ENCODE measurements around the gene NCOA3.

Gene NCOA3

GRCh38 chr20:47680804-47681529 lies 179.3 kb downstream of the NCOA3 start:
- no peak for DNase-seq (ENCODE audit: low read depth)

- no peak for DNase-seq (ENCODE audit: low read depth)
Observed at GRCh38 chr20:47682028-47682783, 180.5 kb downstream of the NCOA3 start.

DNA sequence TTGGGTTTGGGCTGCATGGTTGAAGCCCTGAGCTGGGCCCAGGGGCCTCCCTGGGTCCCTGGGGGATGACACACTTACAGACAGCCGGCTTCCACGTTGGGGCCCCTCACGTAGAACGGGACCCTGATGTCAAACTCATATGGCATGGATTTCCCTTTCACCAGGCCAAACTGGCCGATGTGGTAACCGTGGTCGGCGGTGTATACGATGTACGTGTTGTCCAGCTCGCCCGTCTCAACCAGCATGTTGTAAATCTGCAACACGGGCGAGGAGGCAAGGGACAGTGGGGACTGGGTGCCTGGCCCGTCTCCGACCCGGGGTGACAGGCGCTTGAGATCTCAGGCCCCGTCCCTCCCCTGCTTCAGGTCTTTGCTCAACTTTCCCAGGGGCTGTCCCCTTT lies 181.2 kb downstream of the NCOA3 start:
- no peak for DNase-seq (ENCODE audit: low read depth)

- no peak for DNase-seq (ENCODE audit: low read depth)
Observed at GRCh38 chr20:47684306-47685080, 182.8 kb downstream of the NCOA3 start.

GRCh38 chr20:47686545-47686944 lies 184.9 kb downstream of the NCOA3 start:
- DNase-seq (ENCODE audit: low read depth) = no peak

DNA sequence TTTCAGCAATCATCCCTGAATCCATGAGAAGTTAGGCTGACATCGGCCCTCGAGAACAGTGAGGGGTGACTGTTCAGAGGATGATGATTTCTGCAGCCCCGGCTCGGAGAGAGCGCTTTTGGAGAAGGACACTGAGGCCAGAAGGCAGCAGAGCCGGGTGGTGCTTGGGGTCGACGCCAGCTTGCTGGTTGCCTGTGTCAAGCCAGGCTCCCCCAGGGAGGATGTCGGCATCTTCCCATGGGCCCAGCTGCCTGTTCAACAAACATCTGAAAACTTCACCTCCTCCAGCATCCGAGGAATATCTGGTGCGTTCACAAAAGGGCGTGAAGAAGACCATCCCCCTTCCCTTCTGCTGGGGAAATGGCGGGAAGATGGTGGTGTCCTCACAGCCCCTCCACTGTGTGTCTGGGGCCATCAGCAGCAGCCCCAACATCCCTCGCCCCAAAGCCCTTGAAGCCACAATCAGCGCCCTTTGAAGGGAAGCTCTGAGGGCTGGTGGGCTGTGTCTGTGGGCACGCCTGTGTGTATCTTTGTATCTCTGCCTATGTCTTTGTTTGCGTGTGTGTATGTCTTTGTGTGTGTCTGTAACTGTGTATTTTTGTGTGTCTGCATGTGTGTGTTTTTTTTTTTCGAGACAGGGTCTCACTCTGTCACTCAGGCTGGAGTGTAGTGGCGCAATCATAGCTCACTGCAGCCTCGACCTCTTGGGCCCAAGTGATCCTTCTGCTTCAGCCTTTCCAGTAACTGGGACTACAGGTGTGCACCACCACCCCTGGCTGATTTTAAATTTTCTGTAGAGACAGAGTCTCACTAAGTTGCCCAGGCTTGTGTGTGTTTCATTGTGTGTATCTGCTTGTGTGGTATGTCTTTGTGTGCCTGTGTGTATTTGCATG lies 185.7 kb downstream of the NCOA3 start:
- DNase-seq (ENCODE audit: low read depth) = no peak

DNA sequence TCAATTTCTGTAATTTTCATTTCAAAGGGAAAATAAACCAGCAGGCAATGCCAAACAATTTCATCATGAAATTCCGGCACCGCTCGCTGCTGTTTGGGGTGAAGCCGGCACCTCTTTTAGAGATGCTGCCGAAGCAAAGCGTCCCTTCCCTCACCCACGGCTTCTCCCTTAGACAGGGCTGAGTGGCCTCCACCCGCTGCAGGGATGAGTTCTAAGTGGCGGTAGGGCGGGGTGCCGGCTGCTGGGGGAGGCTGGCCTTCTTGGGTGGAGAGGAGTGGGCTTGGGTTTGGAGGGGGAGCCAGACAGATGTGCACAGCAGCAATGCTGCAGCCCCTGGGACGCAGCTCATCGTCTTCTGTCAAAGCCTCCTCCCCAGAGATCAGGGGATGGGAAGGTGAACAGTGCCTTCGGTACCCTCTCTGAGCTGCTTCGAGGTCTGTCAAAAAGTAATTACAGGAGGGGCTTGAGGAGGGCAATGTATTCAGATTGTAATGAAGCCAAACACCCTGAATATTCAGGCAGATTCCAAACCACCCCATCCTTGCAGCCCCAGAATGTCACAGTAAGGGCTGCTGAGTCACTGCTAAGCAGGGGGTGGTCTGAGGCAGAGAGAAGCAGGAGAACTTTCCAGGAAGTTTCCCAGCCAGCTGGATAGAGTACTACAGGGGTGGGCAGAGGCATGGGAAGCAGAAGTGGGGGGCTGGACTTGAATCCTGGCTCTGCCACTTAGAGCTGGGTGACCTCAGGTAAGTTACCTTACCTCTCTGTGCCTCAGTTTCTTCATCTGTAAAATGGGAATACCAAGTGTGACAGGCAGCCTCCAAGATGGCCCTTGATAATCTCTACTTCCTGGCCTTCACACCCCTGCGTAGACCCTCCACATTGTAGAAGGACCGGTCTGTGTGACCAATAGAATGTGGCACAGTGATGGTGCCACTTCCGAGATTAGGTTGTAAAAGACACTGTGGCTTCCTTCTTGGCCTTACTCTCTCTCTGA lies 187.0 kb downstream of the NCOA3 start:
- no peak for DNase-seq (ENCODE audit: low read depth)

GRCh38 chr20:47689731-47690130 lies 188.0 kb downstream of the NCOA3 start:
- DNase-seq (ENCODE audit: low read depth) = no peak

DNA sequence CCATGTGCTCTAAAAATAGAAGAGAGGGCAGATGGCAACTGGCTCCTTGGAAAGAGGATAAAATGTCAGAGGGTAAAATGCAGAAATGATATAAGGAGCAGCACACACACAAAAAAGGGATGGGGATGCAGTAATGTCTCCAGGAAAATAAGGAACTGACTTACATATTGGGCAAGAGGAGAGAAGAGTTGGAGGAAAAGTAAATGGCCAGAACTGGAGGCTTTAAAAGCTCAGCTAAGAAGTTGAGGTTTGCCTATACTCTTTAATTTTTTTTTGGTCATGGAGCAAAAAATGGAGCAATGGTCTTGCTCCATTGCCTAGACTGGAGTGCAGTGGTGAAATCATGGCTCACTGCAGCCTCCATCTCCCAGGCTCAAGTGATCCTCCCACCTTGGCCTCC lies 189.9 kb downstream of the NCOA3 start:
- DNase-seq (ENCODE audit: low read depth) = no peak

DNA sequence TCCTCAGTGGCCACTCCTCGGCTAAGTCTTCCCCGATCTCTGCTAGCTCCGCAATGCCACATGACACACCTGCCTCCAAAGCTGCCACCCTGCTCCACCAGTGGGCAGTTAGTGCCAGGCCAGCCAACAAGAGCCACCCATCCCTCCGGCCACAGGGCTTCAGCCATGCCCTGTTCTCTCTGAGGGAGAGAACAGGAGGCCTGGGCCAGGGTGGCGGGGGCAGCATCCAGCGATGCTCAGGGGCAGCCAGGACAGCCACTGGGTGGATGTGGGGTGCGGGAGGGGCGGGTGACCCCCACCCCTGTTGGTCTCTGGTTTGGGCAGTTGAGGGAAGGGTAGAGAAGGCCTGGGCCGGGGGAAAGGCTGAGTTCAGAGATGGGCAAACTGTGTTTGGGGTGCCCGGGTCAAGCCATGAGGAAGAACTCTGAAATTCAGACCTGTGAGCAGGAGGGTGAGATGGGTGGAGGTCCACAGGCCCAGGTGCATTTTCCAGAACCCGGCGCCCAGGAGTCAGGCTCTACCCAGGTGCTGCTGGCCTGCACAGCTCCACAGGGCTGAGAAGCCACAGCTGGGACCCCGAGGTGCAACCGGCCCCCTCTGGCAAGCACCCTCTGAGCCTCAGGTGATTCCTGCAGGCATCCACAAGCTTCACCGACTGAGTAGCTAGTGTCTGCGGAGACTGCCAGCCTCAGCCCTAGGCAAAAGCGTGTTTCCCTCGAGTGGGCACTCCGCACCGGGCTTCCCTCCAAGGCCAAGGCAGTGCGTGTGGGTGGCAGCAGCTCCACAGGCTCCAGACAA lies 192.5 kb downstream of the NCOA3 start:
- DNase-seq (ENCODE audit: low read depth) = no peak

- no peak for DNase-seq (ENCODE audit: low read depth)
Observed at GRCh38 chr20:47696856-47697255, 195.2 kb downstream of the NCOA3 start.

DNA sequence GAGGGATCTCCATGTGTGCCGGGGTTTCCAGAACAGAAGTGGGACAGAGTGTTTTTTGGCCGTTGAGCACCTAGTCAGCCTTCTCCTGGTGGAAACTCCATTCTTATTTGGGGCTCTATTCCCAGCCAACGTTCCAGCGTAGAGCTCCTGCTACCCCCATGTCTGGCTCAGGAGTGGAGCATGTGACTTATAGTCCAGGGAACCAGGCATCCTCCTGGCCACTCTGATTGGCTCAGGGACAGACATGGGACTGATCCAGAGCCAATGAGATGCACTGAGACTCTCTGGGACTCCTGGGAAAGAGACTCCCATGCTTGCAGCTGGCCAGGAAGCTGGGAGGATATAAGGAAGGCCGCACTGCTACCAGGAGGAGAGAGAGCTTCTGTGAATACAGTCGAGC lies 196.5 kb downstream of the NCOA3 start:
- DNase-seq (ENCODE audit: low read depth) = no peak

DNA sequence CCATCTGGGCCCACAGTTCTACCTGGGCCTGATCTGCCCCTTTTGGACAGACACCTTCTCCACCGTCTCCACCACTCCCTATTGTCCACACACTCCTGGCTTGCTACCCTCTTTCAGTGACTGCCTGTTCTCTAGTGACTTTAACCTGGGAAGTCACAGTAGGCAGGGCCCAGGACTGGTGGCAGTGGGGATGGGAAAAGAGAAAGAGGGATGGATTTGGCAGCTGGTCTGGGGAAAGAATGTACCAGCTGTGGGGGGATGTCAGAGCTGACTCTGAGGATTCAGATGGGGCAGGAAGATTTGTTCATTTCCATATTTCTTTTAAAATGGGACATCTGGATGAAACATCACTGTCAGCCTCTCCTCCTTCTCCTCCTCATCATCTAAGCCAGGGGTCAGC lies 198.1 kb downstream of the NCOA3 start:
- no peak for DNase-seq (ENCODE audit: low read depth)

GRCh38 chr20:47700327-47700726 lies 198.6 kb downstream of the NCOA3 start:
- no peak for DNase-seq (ENCODE audit: low read depth)

- DNase-seq (ENCODE audit: low read depth) = no peak
Observed at GRCh38 chr20:47701612-47702011, 199.9 kb downstream of the NCOA3 start.

DNA sequence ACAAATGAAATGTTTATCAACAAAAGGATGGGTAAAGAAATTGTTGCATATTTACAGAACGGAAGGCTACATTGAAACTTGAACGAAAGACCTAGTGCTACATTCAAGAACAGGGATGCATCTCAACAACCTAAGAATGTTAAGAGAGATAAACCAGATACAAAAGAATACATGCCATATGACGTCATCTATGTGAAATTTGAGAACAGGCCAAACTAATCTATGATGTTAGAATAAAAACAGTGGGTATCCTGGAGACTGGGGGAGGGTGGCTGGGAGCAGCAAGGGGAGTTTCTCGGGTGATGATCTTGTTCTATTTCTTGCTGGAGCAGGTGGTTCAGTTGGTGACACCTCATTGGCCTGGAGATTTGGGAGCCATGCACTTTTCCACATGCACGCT lies 202.1 kb downstream of the NCOA3 start:
- no peak for DNase-seq (ENCODE audit: low read depth)

- DNase-seq (ENCODE audit: low read depth) = no peak
Observed at GRCh38 chr20:47704746-47705496, 203.2 kb downstream of the NCOA3 start.

GRCh38 chr20:47705497-47705856 lies 203.8 kb downstream of the NCOA3 start:
- no peak for DNase-seq (ENCODE audit: low read depth)

GRCh38 chr20:47706345-47706744 lies 204.7 kb downstream of the NCOA3 start:
- no peak for DNase-seq (ENCODE audit: low read depth)
